Measurements from ENCODE around the gene RPTOR.
"Not testable (repeated sequence)": the region's sequence is repeated elsewhere in the genome, so short reads cannot be mapped to it uniquely, and the experiment has no call there.

The RPTOR gene

DNA sequence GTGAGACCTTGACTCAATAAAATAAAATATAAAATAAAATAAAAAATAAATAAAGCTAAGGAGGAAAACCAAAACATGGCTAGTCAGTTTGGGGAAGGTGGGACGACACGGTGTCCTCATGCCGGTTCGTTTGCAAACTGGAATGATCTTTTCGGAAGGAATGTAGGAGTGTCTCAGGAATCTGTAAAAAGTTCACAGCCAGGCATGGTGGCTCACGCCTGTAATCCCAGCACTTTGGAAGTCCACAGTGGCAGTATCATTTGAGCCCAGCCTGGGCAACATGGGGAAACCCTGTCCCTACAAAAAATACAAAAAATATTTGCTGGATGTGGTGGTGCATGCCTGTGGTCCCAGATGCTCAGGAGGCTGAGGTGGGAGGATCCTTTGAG lies 14.7 kb upstream of the RPTOR start:
- Histone ChIP-seq H3K27me3 (replicated peaks; ENCODE audit: control insufficient read depth, insufficient read depth, low read length) (peaks cover 16% of the 10 kb centered on the region), H3K9ac (ENCODE audit: low read length) (no peak overlapping the region), H3K36me3 (ENCODE audit: control insufficient read depth, insufficient read depth, low read length, severe bottlenecking) (no peaks in the 10 kb centered on the region), H3K4me3 (ENCODE audit: low read length) (no peak overlapping the region), H3K9me3 (ENCODE audit: control insufficient read depth, low read length) (no peaks in the 10 kb centered on the region), H3K4me1 (ENCODE audit: control insufficient read depth, insufficient read depth, low read length) (peaks cover 3% of the 10 kb centered on the region)
- no peak for DNase-seq (ENCODE audit: low read depth)

DNA sequence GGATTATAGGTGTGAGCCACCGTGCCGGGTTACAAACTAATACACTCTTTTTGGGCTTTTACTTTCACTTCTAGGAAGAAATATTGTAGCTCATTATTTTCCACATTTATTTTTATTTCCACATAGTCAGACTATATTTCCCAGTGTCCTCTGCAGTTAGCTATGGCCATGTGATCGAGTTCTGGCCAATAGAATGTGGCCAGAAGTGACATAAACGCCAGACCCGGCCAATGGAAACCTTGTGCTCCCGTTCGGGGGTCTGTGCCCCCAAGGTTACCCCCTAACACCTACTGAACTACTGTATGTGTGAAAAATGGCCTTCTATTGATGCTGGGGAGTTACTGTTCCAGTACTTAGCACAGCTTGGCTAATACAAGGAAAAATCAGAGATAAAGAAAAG lies 13.2 kb upstream of the RPTOR start:
- Histone ChIP-seq H3K4me1 (ENCODE audit: control insufficient read depth, insufficient read depth, low read length) (peaks cover 3% of the 10 kb centered on the region), H3K9me3 (ENCODE audit: control insufficient read depth, low read length) (no peaks in the 10 kb centered on the region), H3K27me3 (replicated peaks; ENCODE audit: control insufficient read depth, insufficient read depth, low read length) (peaks cover 16% of the 10 kb centered on the region), H3K36me3 (ENCODE audit: control insufficient read depth, insufficient read depth, low read length, severe bottlenecking) (no peaks in the 10 kb centered on the region), H3K9ac (ENCODE audit: low read length) (no peak overlapping the region), H3K4me3 (ENCODE audit: low read length) (no peak overlapping the region)
- DNase-seq (ENCODE audit: low read depth): no peak

DNA sequence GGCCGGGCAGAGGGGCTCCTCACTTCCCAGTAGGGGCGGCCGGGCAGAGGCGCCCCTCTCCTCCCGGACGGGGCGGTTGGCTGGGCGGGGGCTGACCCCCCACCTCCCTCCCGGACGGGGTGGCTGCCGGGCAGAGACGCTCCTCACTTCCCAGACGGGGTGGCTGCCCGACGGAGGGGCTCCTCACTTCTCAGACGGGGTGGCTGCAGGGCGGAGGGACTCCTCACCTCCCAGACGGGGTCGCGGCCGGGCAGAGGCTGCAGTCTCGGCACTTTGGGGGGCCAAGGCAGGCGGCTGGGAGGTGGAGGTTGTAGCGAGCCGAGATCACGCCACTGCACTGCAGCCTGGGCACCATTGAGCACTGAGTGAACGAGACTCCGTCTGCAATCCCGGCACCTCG lies 7.3 kb upstream of the RPTOR start:
- not testable (repeated sequence) for H3K9ac ChIP-seq (ENCODE audit: low read length); DNase-seq (ENCODE audit: low read depth); H3K36me3 ChIP-seq (ENCODE audit: control insufficient read depth, insufficient read depth, low read length, severe bottlenecking); H3K9me3 ChIP-seq (ENCODE audit: control insufficient read depth, low read length); H3K4me3 ChIP-seq (ENCODE audit: low read length); H3K4me1 ChIP-seq (ENCODE audit: control insufficient read depth, insufficient read depth, low read length); H3K27me3 ChIP-seq (replicated peaks; ENCODE audit: control insufficient read depth, insufficient read depth, low read length)

DNA sequence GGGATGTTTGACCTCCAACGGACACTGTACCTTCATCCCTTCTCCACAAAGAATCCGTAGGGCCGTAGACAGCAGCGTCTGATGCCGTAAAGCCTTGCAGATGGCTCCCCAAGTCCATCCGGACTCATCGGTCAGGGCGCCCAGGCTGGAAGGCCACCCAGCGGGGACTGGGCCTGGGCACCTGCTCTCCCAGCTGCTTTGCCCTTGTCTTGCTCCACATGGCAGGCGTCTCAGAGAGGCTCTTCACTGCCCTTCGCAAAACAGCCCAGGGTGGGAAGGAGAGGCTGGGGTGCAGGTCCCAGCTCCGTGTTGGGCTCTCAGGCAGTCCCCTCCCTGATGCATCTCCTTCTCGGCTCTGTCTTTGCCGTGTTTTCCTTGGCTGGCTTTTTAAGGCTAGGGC lies 6.2 kb upstream of the RPTOR start:
- Histone ChIP-seq H3K4me1 (ENCODE audit: control insufficient read depth, insufficient read depth, low read length) (peaks cover 6% of the 10 kb centered on the region), H3K27me3 (replicated peaks; ENCODE audit: control insufficient read depth, insufficient read depth, low read length) (peaks cover 9% of the 10 kb centered on the region), H3K36me3 (ENCODE audit: control insufficient read depth, insufficient read depth, low read length, severe bottlenecking) (no peaks in the 10 kb centered on the region), H3K9me3 (ENCODE audit: control insufficient read depth, low read length) (no peaks in the 10 kb centered on the region), H3K9ac (ENCODE audit: low read length) (no peak overlapping the region), H3K4me3 (ENCODE audit: low read length) (no peak overlapping the region)
- no peak for DNase-seq (ENCODE audit: low read depth)

DNA sequence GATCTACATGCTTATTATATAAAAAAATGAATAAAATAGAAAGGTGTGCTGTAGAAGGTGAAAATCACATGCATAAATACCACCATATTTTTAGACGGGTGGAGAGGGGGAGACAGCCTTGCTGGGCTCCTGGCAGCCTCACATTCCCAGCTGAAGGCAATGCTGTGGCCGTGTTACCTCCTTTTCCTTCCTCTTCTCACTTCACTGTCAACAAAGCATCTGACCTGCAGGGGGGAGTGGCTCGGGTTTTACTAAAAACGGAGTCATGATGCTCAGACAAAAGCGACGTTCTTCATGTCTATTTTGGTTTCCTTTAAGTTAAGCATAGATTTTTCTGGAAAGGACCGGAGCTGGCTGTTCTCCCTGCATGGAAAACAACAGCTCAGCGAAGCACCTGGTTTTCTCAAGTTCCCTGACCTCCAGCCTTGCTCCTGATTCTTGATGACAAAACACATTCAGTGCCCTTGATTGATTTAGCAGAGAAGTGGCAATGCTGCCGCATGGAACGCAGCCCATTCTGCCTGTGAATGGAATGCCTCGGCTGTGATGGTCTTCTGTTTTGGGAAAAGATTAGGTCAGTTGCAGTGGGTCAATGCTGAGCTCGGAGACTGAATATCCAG lies 5.5 kb upstream of the RPTOR start:
- Histone ChIP-seq H3K27me3 (replicated peaks; ENCODE audit: control insufficient read depth, insufficient read depth, low read length) (peaks cover 9% of the 10 kb centered on the region), H3K9ac (ENCODE audit: low read length) (no peak overlapping the region), H3K9me3 (ENCODE audit: control insufficient read depth, low read length) (no peaks in the 10 kb centered on the region), H3K4me3 (ENCODE audit: low read length) (no peak overlapping the region), H3K4me1 (ENCODE audit: control insufficient read depth, insufficient read depth, low read length) (peaks cover 5% of the 10 kb centered on the region), H3K36me3 (ENCODE audit: control insufficient read depth, insufficient read depth, low read length, severe bottlenecking) (no peaks in the 10 kb centered on the region)
- DNase-seq (ENCODE audit: low read depth): no peak

DNA sequence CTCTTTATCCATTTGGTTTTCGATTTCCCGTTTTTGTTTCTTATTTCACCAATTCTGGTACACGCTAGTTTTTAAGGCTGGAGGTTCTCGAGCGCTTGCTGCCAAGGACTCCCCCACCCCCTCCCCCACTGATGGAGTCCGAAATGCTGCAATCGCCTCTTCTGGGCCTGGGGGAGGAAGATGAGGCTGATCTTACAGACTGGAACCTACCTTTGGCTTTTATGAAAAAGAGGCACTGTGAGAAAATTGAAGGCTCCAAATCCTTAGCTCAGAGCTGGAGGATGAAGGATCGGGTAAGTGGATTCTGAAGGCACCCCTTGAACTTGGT lies 825 bp downstream of the RPTOR start:
- peak overlapping the region; percentile 97 for H3K9ac ChIP-seq (ENCODE audit: low read length)
- peaks cover 22% of the 10 kb centered on the region for H3K4me1 ChIP-seq (ENCODE audit: control insufficient read depth, insufficient read depth, low read length)
- peaks cover 9% of the 10 kb centered on the region for H3K27me3 ChIP-seq (replicated peaks; ENCODE audit: control insufficient read depth, insufficient read depth, low read length)
- peak; percentile 38 for DNase-seq (ENCODE audit: low read depth)
- H3K36me3 ChIP-seq (ENCODE audit: control insufficient read depth, insufficient read depth, low read length, severe bottlenecking): no peaks in the 10 kb centered on the region
- H3K4me3 ChIP-seq (ENCODE audit: low read length): peak overlapping the region; percentile 95
- no peaks in the 10 kb centered on the region for H3K9me3 ChIP-seq (ENCODE audit: control insufficient read depth, low read length)

DNA sequence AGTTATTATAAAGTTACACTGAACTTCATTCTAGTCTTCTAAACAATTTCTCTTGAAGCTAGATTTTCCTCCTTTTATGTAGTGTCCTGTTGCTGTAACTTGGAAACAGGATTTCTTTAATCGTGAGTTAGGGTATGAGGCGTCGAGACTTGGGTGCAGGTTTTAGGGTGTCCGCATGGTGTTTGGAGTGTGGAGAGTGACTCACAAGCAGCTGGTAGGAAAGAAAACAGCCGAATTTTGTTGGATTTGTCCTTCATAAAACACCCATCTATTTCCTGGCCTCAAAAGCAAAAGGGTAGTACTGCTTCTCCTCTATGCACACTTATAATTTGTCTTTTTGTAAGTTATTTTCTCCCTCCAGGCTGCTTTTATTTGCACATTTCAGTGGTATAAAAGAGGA lies 1.6 kb downstream of the RPTOR start:
- Histone ChIP-seq H3K27me3 (replicated peaks; ENCODE audit: control insufficient read depth, insufficient read depth, low read length) (peaks cover 9% of the 10 kb centered on the region), H3K36me3 (ENCODE audit: control insufficient read depth, insufficient read depth, low read length, severe bottlenecking) (no peaks in the 10 kb centered on the region), H3K9me3 (ENCODE audit: control insufficient read depth, low read length) (no peaks in the 10 kb centered on the region), H3K9ac (ENCODE audit: low read length) (no peak overlapping the region), H3K4me1 (ENCODE audit: control insufficient read depth, insufficient read depth, low read length) (peaks cover 22% of the 10 kb centered on the region), H3K4me3 (ENCODE audit: low read length) (peak overlapping the region; percentile 95)
- DNase-seq (ENCODE audit: low read depth): no peak

DNA sequence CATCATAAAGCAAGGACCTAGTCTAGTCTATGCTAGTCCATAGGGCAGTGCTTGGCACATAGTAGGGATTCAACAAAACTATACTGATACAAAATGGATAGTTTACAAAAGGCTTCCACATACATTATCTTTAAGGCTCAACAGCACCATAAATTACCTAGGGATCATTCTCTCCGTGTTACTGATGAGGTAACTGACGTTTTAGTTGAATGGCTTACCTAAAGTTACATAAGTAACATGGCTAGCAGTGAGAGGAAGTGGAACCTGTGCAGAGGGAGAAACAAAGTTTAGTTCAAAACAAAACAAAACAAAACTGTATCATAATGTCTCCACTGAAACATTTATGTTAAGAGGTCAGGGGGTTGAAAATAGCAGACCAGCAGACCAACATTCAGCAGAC lies 7.9 kb downstream of the RPTOR start:
- Histone ChIP-seq H3K36me3 (ENCODE audit: control insufficient read depth, insufficient read depth, low read length, severe bottlenecking) (no peaks in the 10 kb centered on the region), H3K4me1 (ENCODE audit: control insufficient read depth, insufficient read depth, low read length) (peaks cover 4% of the 10 kb centered on the region), H3K4me3 (ENCODE audit: low read length) (no peak overlapping the region), H3K9me3 (ENCODE audit: control insufficient read depth, low read length) (no peaks in the 10 kb centered on the region), H3K9ac (ENCODE audit: low read length) (no peak overlapping the region), H3K27me3 (replicated peaks; ENCODE audit: control insufficient read depth, insufficient read depth, low read length) (no peaks in the 10 kb centered on the region)
- no peak for DNase-seq (ENCODE audit: low read depth)

DNA sequence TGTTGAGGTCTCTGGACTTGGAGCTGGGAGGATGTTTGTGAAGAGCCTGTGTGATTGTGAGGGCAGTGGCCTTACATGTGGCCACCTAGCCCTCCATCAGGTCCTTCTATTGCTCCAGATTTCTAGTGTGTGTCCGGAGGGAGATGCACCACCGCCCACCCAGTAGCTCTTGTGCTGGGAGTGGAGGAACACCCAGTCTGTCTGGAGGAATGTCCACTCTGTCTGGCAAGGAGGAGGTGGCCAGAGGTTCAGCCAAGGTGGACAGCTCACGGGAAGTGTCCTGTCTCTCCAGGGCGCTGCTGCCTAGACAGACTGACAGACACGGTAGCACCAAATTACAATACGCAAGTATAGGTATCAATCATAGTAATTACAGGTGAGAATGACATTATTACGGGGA lies 10.6 kb downstream of the RPTOR start:
- Histone ChIP-seq H3K9me3 (ENCODE audit: control insufficient read depth, low read length) (no peaks in the 10 kb centered on the region), H3K27me3 (replicated peaks; ENCODE audit: control insufficient read depth, insufficient read depth, low read length) (no peaks in the 10 kb centered on the region), H3K36me3 (ENCODE audit: control insufficient read depth, insufficient read depth, low read length, severe bottlenecking) (no peaks in the 10 kb centered on the region), H3K9ac (ENCODE audit: low read length) (no peak overlapping the region), H3K4me1 (ENCODE audit: control insufficient read depth, insufficient read depth, low read length) (no peaks in the 10 kb centered on the region), H3K4me3 (ENCODE audit: low read length) (no peak overlapping the region)
- DNase-seq (ENCODE audit: low read depth): no peak

DNA sequence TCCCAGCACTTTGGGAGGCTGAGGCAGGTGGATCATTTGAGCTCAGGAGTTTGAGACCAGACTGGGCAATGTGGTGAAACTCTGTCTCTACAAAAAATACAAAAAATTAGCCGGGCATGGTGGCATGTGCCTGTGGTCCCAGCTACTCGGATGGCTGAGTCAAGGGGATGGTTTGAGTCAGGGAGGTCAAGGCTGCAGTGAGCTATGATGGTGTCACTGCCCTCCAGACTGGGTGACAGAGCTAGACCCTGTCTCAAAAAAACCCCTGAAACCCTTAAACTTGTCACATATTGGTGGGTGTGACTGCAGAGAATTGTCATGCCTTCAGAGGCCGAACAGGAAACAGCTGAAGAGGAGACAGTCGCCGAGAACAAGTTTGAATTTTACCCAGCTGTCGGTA lies 13.4 kb downstream of the RPTOR start:
- no peak overlapping the region for H3K4me3 ChIP-seq (ENCODE audit: low read length)
- no peaks in the 10 kb centered on the region for H3K36me3 ChIP-seq (ENCODE audit: control insufficient read depth, insufficient read depth, low read length, severe bottlenecking)
- no peak for DNase-seq (ENCODE audit: low read depth)
- H3K4me1 ChIP-seq (ENCODE audit: control insufficient read depth, insufficient read depth, low read length): no peaks in the 10 kb centered on the region
- H3K27me3 ChIP-seq (replicated peaks; ENCODE audit: control insufficient read depth, insufficient read depth, low read length): no peaks in the 10 kb centered on the region
- H3K9me3 ChIP-seq (ENCODE audit: control insufficient read depth, low read length): no peaks in the 10 kb centered on the region
- H3K9ac ChIP-seq (ENCODE audit: low read length): no peak overlapping the region

DNA sequence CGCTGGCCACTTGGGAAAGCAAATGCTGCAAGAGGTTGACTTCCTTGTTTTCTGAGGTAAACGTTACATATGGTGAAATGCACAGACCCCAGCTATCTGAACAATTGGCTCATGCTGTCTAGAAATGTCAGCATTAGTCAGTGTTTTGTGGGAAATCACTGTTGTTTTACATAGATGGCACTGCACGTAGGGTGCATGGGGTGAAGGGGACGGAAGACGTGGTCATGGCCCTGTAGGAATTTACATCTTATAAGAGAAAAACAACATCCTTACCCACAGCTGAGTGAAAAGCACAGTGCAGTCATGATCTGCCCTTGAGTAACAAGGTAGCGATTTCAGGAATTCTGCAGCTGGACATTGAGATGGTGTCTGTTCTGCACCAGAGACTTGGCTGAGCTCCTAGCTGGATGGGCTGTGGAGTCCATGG lies 15.2 kb downstream of the RPTOR start:
- no peaks in the 10 kb centered on the region for H3K36me3 ChIP-seq (ENCODE audit: control insufficient read depth, insufficient read depth, low read length, severe bottlenecking)
- H3K4me3 ChIP-seq (ENCODE audit: low read length): no peak overlapping the region
- peak; percentile 56 for DNase-seq (ENCODE audit: low read depth)
- no peaks in the 10 kb centered on the region for H3K9me3 ChIP-seq (ENCODE audit: control insufficient read depth, low read length)
- no peaks in the 10 kb centered on the region for H3K27me3 ChIP-seq (replicated peaks; ENCODE audit: control insufficient read depth, insufficient read depth, low read length)
- H3K9ac ChIP-seq (ENCODE audit: low read length): no peak overlapping the region
- H3K4me1 ChIP-seq (ENCODE audit: control insufficient read depth, insufficient read depth, low read length): no peaks in the 10 kb centered on the region

DNA sequence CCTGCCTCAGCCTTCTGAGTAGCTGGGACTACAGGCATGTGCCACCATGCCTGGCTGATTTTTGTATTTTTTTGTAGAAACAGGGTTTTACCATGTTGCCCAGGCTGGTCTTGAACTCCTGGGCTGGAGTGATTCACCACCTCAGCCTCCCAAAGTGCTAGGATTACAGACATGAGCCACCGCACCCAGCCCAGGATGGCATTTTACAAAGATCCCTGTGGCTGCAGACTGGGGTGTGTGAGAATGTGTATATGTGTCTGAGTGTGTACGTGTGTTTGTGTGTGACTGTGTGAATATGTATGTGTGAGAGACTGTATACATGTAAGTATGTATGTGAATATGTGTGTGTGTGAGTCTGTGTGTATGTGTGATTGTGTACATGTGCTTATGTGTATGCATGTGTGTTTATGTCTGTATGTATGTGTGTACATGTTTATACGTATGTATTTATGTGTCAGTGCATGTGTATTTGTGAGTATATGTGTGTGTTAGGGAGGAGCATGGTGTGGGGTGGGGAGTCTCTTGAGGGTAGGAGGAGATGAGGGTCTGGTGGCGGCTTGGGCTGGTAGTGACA lies 17.0 kb downstream of the RPTOR start:
- H3K27me3 ChIP-seq (replicated peaks; ENCODE audit: control insufficient read depth, insufficient read depth, low read length): no peaks in the 10 kb centered on the region
- DNase-seq (ENCODE audit: low read depth): no peak
- no peak overlapping the region for H3K9ac ChIP-seq (ENCODE audit: low read length)
- no peaks in the 10 kb centered on the region for H3K36me3 ChIP-seq (ENCODE audit: control insufficient read depth, insufficient read depth, low read length, severe bottlenecking)
- no peak overlapping the region for H3K4me3 ChIP-seq (ENCODE audit: low read length)
- no peaks in the 10 kb centered on the region for H3K9me3 ChIP-seq (ENCODE audit: control insufficient read depth, low read length)
- H3K4me1 ChIP-seq (ENCODE audit: control insufficient read depth, insufficient read depth, low read length): no peaks in the 10 kb centered on the region

All from adipocyte (in vitro differentiated cells).